Trophoblast cell (in vitro differentiated cells and primary cell): Measurements from ENCODE around the gene SSNA1.

ENCODE experiments used
- DNase-seq, 2 donors: peaks; one replicate each; pipeline ENCODE4 v3.0.0-alpha.2; 2016
- H2AFZ ChIP-seq: 2 replicates; pipeline ENCODE4 v1.6.1; 2013; ENCODE audit warnings: low read length, moderate library complexity, mild to moderate bottlenecking; ENCODE audit not compliant: insufficient read depth, poor library complexity
- H2AK5ac ChIP-seq: 2 replicates; pipeline ENCODE4 v1.6.1; 2013; ENCODE audit warnings: mild to moderate bottlenecking, low read length
- H2BK120ac ChIP-seq: 2 replicates; pipeline ENCODE4 v1.6.1; 2013; ENCODE audit warnings: low read length, mild to moderate bottlenecking, moderate library complexity; ENCODE audit not compliant: insufficient read depth, poor library complexity
- H2BK12ac ChIP-seq: 2 replicates; pipeline ENCODE4 v1.6.1; 2013; ENCODE audit warnings: mild to moderate bottlenecking, low read length, moderate library complexity
- H2BK5ac ChIP-seq: 2 replicates; pipeline ENCODE4 v1.6.1; 2013; ENCODE audit warnings: low read length, low read depth, moderate library complexity, mild to moderate bottlenecking; ENCODE audit not compliant: poor library complexity
- H3K14ac ChIP-seq: 2 replicates; pipeline ENCODE4 v1.6.1; 2013; ENCODE audit warnings: mild to moderate bottlenecking, low read length
- H3K18ac ChIP-seq: 2 replicates; pipeline ENCODE4 v1.6.1; 2013; ENCODE audit warnings: mild to moderate bottlenecking, low read length
- H3K23ac ChIP-seq: 2 replicates; pipeline ENCODE4 v1.6.1; 2013; ENCODE audit warnings: low read length
- H3K27ac ChIP-seq: 2 replicates; pipeline ENCODE4 v1.5.1; 2013; ENCODE audit warnings: low read depth, mild to moderate bottlenecking, inconsistent platforms, low read length, moderate library complexity
- H3K27me3 ChIP-seq: 2 replicates; pipeline ENCODE4 v1.6.1; 2013; ENCODE audit warnings: inconsistent platforms, mild to moderate bottlenecking, low read length, moderate library complexity; ENCODE audit not compliant: insufficient read depth
- H3K36me3 ChIP-seq, 2 experiments: 1 replicate in 1 of 2; 2 replicates in 1 of 2; pipeline ENCODE4 v1.6.1; 2013; ENCODE audit warnings: low read length in 2 of 2, mild to moderate bottlenecking in 2 of 2, moderate library complexity in 1 of 2; ENCODE audit not compliant: insufficient read depth in 2 of 2, control insufficient read depth in 1 of 2
- H3K4ac ChIP-seq: 2 replicates; pipeline ENCODE4 v1.6.1; 2013; ENCODE audit warnings: low read depth, mild to moderate bottlenecking, low read length, moderate library complexity
- H3K4me1 ChIP-seq, 2 experiments: 1 replicate in 1 of 2; 2 replicates in 1 of 2; pipeline ENCODE4 v1.6.1; 2013; ENCODE audit warnings: low read length in 2 of 2, mild to moderate bottlenecking in 2 of 2, moderate library complexity in 1 of 2; ENCODE audit not compliant: insufficient read depth in 2 of 2, control insufficient read depth in 1 of 2
- H3K4me2 ChIP-seq: 2 replicates; pipeline ENCODE4 v1.6.1; 2013; ENCODE audit warnings: inconsistent platforms, mild to moderate bottlenecking, low read length, moderate library complexity
- H3K4me3 ChIP-seq: 2 replicates; pipeline ENCODE4 v1.5.1; 2013; ENCODE audit warnings: mild to moderate bottlenecking, low read depth, low read length, inconsistent platforms
- H3K79me1 ChIP-seq: one replicate; pipeline ENCODE4 v1.6.1; 2013; ENCODE audit warnings: low read length
- H3K79me2 ChIP-seq: 2 replicates; pipeline ENCODE4 v1.6.1; 2013; ENCODE audit warnings: low read length, mild to moderate bottlenecking; ENCODE audit not compliant: control insufficient read depth, insufficient read depth, poor library complexity
- H3K9ac ChIP-seq: 2 replicates; pipeline ENCODE4 v1.6.1; 2013; ENCODE audit warnings: mild to moderate bottlenecking, low read length
- H3K9me3 ChIP-seq: 2 replicates; pipeline ENCODE4 v1.6.1; 2013; ENCODE audit warnings: low read depth, mild to moderate bottlenecking, control low read depth, inconsistent platforms, low read length; ENCODE audit not compliant: insufficient read depth
- H4K12ac ChIP-seq: 2 replicates; pipeline ENCODE4 v1.6.1; 2013; ENCODE audit warnings: low read depth, mild to moderate bottlenecking, low read length, moderate library complexity
- H4K8ac ChIP-seq: 2 replicates; pipeline ENCODE4 v1.6.1; 2013; ENCODE audit warnings: low read depth, mild to moderate bottlenecking, low read length, moderate library complexity
- H4K91ac ChIP-seq: one replicate; pipeline ENCODE4 v1.6.1; 2013; ENCODE audit warnings: low read depth, mild to moderate bottlenecking, low read length, moderate library complexity
- whole genome bisulfite sequencing: extraction: QIAGEN DNeasy Blood & Tissue Kit; methylation state at CpG from one replicate; pipeline ENCODE4 v1.1.7; 2013; ENCODE audit warnings: missing lambda C conversion rate; ENCODE audit not compliant: insufficient read length, insufficient coverage; ENCODE audit errors: extremely low coverage; 5-methylcytosine and 5-hydroxymethylcytosine counted together

Gene SSNA1

DNA sequence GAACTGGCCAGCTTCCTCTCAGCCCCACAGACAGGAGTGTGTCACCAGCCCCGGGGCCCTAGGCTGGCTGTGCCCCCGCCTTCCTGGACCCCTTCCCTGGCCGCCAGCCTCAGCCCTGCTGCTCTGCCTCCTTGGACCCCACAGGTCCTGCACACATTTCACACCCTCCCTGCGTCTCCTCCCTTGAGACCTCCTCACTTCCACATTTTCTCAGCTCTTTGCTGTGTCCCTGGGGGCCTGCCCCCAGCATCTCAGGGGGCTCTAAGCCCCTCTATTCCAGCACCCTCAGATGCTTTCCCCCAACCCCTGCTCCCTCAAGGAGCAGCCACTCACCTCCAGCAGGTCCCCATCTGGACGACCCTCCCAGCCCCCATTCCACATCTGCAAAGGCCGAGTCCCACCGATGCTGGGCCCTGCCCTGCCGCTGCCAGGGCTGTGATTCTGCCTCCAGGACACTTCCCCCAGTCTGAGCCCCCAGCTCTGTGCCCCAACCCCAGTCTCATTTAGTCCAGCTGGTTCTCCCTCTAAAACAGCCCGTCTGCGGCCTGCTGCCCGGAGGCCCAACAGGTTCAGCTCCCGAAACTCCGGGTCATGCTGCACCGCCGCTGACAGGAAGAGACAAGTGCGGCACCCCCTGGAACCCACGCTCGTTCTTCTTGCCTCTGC lies 46.4 kb downstream of the SSNA1 start:
- no peak overlapping the region for H3K14ac ChIP-seq
- H3K4me2 ChIP-seq = no peak overlapping the region
- no peak overlapping the region for H2BK12ac ChIP-seq
- no peak overlapping the region for H2BK5ac ChIP-seq
- DNase-seq = no peak
- no peak overlapping the region for H3K4ac ChIP-seq
- no peaks in the 10 kb centered on the region for H3K27me3 ChIP-seq
- H4K8ac ChIP-seq = no peak overlapping the region
- no peak overlapping the region for H3K18ac ChIP-seq
- no peak overlapping the region for H3K27ac ChIP-seq
- H3K9ac ChIP-seq = no peak overlapping the region
- H3K79me2 ChIP-seq = no peaks in the 10 kb centered on the region
- no peaks in the 10 kb centered on the region for H3K9me3 ChIP-seq
- no peaks in the 10 kb centered on the region for H3K79me1 ChIP-seq
- no peak overlapping the region for H4K91ac ChIP-seq
- no peak overlapping the region for H2AK5ac ChIP-seq
- H3K4me1 ChIP-seq = peaks cover 5% of the 10 kb centered on the region in 2 experiments
- no peak overlapping the region for H3K4me3 ChIP-seq
- H4K12ac ChIP-seq = no peak overlapping the region
- H3K23ac ChIP-seq = no peak overlapping the region
- H2BK120ac ChIP-seq = no peak overlapping the region
- H3K36me3 ChIP-seq = no peaks in the 10 kb centered on the region
- no CpG with 5 or more reads among the region's 18 CpGs for WGBS
- no peak overlapping the region for H2AFZ ChIP-seq

DNA sequence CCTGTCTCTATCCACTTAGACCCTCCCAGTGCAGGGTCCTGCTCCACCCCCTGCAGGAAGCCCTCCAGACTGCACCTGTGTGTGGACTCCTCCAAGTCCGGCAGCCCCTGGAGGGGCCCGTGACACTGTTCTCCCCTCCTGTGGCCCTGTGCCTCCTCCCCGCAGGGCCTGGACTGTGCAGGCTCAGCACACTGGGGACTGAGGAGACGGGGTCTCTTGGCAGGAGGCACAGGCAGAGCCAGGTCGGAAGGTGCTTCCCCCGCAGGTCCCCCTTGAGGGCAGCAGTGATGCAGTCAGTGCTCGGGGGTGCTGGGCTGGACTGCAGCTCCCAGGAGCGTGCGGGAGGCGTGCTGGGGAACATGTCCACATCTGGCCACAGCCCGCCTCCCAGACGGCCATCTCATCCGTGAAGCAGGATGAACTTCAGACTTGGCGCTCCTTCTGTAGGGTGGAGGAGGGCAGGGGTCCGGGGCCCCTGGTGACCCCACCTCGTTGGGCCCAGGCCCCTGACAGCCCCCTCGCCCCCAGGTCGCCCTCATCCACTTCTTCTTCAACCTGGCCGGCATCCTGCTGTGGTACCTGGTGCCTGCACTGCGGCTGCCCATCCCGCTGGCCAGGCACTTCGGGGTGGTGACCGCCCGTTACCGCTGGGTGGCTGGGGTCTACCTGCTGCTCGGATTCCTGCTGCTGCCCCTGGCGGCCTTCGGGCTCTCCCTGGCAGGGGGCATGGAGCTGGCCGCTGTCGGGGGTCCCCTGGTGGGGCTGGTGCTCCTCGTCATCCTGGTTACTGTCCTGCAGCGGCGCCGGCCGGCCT lies 47.2 kb downstream of the SSNA1 start:
- no peak overlapping the region for H3K27ac ChIP-seq
- peaks cover 5% of the 10 kb centered on the region for H3K79me2 ChIP-seq
- no peak overlapping the region for H3K4ac ChIP-seq
- H3K27me3 ChIP-seq = no peaks in the 10 kb centered on the region
- H2BK12ac ChIP-seq = no peak overlapping the region
- H3K36me3 ChIP-seq = no peaks in the 10 kb centered on the region
- H3K14ac ChIP-seq = no peak overlapping the region
- no peak overlapping the region for H2AK5ac ChIP-seq
- H2BK5ac ChIP-seq = no peak overlapping the region
- H3K9me3 ChIP-seq = no peaks in the 10 kb centered on the region
- H4K91ac ChIP-seq = no peak overlapping the region
- no CpG with 5 or more reads among the region's 35 CpGs for WGBS
- no peak overlapping the region for H3K9ac ChIP-seq
- H4K12ac ChIP-seq = no peak overlapping the region
- no peak overlapping the region for H3K4me3 ChIP-seq
- H3K4me2 ChIP-seq = no peak overlapping the region
- no peak for DNase-seq
- H2AFZ ChIP-seq = no peak overlapping the region
- H3K79me1 ChIP-seq = peaks cover 6% of the 10 kb centered on the region
- no peak overlapping the region for H2BK120ac ChIP-seq
- H4K8ac ChIP-seq = no peak overlapping the region
- H3K4me1 ChIP-seq = peaks cover 5% of the 10 kb centered on the region in 2 experiments
- H3K23ac ChIP-seq = no peak overlapping the region
- no peak overlapping the region for H3K18ac ChIP-seq

DNA sequence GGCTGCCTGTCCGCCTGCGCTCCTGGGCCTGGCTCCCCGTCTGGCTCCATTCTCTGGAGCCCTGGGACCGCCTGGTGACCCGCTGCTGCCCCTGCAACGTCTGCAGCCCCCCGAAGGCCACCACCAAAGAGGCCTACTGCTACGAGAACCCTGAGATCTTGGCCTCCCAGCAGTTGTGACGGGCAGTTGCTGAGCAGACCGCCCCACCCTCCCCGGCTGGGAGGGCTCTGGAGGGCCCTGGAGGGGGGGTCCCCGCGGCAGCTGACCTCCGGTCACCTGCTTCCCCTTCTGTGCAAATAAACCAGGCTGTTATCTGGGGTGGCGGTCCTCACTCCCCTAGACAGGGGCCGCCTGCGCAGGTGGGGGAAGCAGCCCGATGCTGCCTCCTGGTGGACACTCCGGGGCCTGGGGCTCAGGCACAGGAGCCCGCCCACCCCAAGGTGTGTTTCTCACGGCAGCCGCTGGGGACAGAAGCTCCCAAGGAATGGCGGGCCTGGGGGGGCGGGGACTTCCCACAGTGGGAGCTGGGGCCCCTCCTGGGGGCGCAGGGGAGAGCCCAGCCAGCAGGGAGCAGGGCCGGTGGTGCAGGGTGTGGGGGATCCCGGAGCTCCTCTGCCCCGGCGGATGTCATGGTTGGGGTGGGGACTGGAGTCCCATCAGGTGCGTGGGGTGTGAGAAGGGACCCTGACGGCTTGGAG lies 47.9 kb downstream of the SSNA1 start:
- Histone ChIP-seq H2AK5ac (peak overlapping the region; percentile 66), H2BK120ac (no peak overlapping the region), H3K79me1 (peaks cover 8% of the 10 kb centered on the region), H4K8ac (peak overlapping the region; percentile 22), H3K18ac (peak overlapping the region; percentile 30), H3K14ac (peak overlapping the region; percentile 10), H4K12ac (no peak overlapping the region), H3K27me3 (no peaks in the 10 kb centered on the region), H4K91ac (no peak overlapping the region), H3K79me2 (peaks cover 7% of the 10 kb centered on the region), H3K27ac (no peak overlapping the region), H3K9me3 (no peaks in the 10 kb centered on the region), H3K4me1 (peaks cover 5% of the 10 kb centered on the region in 2 experiments), H3K4me2 (peak overlapping the region; percentile 42), H3K23ac (no peak overlapping the region), H3K36me3 (no peaks in the 10 kb centered on the region), H3K4ac (peak overlapping the region; percentile 17), H3K4me3 (no peak overlapping the region), H2BK5ac (no peak overlapping the region), H3K9ac (no peak overlapping the region), H2BK12ac (no peak overlapping the region), H2AFZ (no peak overlapping the region)
- no CpG with 5 or more reads among the region's 31 CpGs for WGBS
- DNase-seq = peak; percentile 75 to 84

DNA sequence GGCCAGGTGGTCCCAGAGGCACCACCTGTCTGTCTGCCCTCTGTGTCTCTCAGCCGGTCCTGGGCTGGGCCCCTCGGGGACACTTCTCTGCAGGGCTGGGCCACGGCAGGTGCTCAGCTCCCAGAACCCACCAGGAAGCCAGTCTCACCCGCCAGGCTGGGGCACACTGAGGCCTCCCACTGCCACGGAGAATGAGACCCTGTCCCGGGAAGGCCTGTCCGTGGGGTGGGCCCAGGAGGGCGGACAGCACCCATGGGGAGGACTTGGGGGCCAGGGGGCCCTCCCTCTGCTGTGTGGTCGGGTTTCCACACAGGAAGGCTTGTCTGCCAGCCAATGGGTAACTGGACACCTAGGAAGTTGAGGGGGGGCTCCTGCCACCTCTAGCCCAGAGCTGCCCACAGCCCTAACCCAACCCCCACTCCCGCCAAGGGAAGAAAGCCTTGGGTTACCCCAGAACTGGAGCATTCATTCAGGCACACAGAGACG lies 48.5 kb downstream of the SSNA1 start:
- DNase-seq = no peak
- Histone ChIP-seq H3K9ac (no peak overlapping the region), H3K14ac (peak overlapping the region; percentile 10), H3K4me3 (no peak overlapping the region), H3K4me1 (peaks cover 5% of the 10 kb centered on the region in 2 experiments), H3K79me1 (peaks cover 8% of the 10 kb centered on the region), H4K8ac (no peak overlapping the region), H2AFZ (no peak overlapping the region), H3K9me3 (no peaks in the 10 kb centered on the region), H3K27ac (no peak overlapping the region), H2BK5ac (no peak overlapping the region), H2BK12ac (no peak overlapping the region), H4K91ac (no peak overlapping the region), H3K36me3 (peaks cover under 1 to 3% of the 10 kb centered on the region in 2 experiments), H2BK120ac (no peak overlapping the region), H4K12ac (no peak overlapping the region), H3K27me3 (no peaks in the 10 kb centered on the region), H3K23ac (no peak overlapping the region), H3K79me2 (peaks cover 12% of the 10 kb centered on the region), H3K4me2 (peak overlapping the region; percentile 42), H2AK5ac (peak overlapping the region; percentile 66), H3K4ac (peak overlapping the region; percentile 17), H3K18ac (peak overlapping the region; percentile 30)
- no CpG with 5 or more reads among the region's 11 CpGs for WGBS
